NT2/D1 (cell line): Measurements from ENCODE around the gene PLA2G5.

Experiments used
- SUZ12 ChIP-seq: IDR thresholded peaks from 2 replicates; pipeline ENCODE4 v1.6.1; 2011; ENCODE audit not compliant: insufficient read length, insufficient read depth; ENCODE audit errors: extremely low read depth
- YY1 ChIP-seq: IDR thresholded peaks from 2 replicates; pipeline ENCODE4 v1.6.1; 2011; ENCODE audit not compliant: insufficient read length, insufficient read depth

- no peak for TF ChIP-seq YY1
- TF ChIP-seq SUZ12 = no peak
Observed at GRCh38 chr1:20111452-20111851, 41.5 kb downstream of the PLA2G5 start.
